Astrocyte of the spinal cord (primary cell): ENCODE data around the gene CWF19L2.
"Not testable (repeated sequence)": the region's sequence is repeated elsewhere in the genome, so short reads cannot be mapped to it uniquely, and the experiment has no call there.

Experiments used
- DNase-seq: peaks from one replicate; pipeline ENCODE4 v3.0.0; 2011; ENCODE audit warnings: low read depth, low spot score
- H3K4me3 ChIP-seq: 2 replicates; pipeline ENCODE4 v1.5.1; 2011; ENCODE audit warnings: low read depth, mild to moderate bottlenecking, low read length, moderate library complexity
- in situ Hi-C: cut with HindIII; loops from 2 replicates; pipeline ENCODE4 v1.10.0; 2017; ENCODE audit warnings: low sequenced_read_pairs
- TF ChIP-seq, protein P1 (sequence below): IDR thresholded peaks from 2 replicates; pipeline ENCODE4 v1.5.1; 2012; ENCODE audit warnings: low read depth, mild to moderate bottlenecking, low read length, inconsistent platforms

The CWF19L2 gene

DNA sequence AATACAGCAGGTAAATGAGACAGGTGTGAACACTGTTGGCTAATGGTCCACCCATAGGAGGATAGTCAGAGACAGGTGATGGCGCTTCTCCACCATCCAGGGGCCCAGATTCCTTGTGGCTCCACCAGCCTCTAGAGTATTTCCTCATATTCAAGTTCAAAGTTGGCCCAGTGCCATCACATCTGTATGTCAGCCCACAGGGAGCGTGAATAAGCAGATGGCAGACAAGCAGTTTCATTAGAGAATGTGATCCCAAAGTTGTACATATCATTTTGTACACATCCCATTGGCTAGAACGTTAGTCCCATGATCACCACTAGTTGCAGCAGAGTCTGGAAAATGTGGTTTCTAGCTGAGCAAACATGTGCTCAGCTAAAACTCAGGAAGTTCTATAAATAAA is 11.0 kb upstream of the CWF19L2 start:
- TF ChIP-seq, protein P1, sequence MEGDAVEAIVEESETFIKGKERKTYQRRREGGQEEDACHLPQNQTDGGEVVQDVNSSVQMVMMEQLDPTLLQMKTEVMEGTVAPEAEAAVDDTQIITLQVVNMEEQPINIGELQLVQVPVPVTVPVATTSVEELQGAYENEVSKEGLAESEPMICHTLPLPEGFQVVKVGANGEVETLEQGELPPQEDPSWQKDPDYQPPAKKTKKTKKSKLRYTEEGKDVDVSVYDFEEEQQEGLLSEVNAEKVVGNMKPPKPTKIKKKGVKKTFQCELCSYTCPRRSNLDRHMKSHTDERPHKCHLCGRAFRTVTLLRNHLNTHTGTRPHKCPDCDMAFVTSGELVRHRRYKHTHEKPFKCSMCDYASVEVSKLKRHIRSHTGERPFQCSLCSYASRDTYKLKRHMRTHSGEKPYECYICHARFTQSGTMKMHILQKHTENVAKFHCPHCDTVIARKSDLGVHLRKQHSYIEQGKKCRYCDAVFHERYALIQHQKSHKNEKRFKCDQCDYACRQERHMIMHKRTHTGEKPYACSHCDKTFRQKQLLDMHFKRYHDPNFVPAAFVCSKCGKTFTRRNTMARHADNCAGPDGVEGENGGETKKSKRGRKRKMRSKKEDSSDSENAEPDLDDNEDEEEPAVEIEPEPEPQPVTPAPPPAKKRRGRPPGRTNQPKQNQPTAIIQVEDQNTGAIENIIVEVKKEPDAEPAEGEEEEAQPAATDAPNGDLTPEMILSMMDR: no peak
- in situ Hi-C loops: no loop called here
- DNase-seq: peak; percentile 1
- no peak overlapping the region for H3K4me3 ChIP-seq

DNA sequence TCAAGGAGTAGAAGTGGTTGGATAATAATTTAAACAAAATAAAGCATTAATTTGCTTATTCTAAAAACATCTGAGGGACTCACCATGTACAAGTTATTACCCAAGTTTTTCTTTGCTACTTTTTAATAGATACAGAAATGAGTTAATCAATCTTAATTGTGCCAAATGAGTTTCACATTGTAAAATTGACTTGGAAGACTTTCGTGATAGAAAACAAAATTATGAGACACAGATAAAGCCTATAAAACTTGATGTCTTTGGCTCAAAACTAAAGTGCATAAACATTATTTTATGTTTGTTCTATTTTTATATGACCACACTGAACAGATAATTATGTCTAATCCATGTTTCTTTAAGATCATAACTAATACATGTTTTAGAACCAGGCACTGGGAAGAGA is 10.1 kb upstream of the CWF19L2 start:
- DNase-seq: no peak
- H3K4me3 ChIP-seq: no peak overlapping the region
- in situ Hi-C loops: no loop called here
- TF ChIP-seq, protein P1: no peak

DNA sequence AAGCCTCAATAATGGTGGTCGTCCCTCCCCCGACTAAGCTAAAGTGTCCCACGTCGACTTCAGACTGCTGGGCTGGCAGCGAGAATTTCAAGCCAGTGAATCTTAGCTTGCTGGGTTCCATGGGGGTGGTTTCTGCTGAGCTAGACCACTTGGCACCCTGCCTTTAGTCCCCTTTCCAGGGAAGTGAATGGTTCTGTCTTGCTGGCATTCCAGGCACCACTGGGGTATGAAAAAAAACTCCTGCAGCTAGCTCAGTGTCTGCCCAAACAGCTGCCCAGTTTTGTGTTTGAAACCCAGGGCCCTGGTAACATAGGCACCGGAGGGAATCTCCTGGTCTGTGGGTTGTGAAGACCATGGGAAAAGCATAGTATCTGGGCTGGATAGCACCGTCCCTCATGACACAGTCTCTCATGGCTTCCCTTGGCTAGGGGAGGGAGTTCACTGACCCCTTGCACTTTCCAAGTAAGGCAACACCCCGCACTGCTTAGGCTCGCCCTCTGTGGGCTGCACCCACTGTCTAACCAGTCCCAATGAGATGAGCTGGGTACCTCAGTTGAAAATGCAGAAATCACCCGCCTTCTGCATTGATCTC is 8.7 kb upstream of the CWF19L2 start:
- in situ Hi-C loops, H3K4me3 ChIP-seq, DNase-seq: not testable (repeated sequence)

DNA sequence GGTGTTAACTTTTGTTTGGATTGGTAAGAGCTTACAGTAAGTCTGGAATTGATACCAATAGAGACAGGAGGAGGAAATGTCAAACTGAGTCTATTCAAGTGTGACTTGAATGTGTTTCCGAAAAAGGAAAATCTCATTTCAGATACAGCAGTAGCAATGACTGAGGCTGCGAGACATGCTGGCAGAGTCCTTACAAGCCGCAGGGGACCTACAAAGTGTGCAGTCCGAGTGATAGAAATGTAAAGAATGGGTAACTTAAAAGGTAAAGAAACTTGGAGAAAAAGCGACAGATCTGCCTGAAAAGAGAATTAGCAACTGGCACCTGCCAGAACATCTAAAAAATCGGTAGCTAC is 444 bp downstream of the CWF19L2 start:
- in situ Hi-C loops: no loop called here
- peak overlapping the region; percentile 94 for H3K4me3 ChIP-seq
- TF ChIP-seq, protein P1: no peak
- no peak for DNase-seq

DNA sequence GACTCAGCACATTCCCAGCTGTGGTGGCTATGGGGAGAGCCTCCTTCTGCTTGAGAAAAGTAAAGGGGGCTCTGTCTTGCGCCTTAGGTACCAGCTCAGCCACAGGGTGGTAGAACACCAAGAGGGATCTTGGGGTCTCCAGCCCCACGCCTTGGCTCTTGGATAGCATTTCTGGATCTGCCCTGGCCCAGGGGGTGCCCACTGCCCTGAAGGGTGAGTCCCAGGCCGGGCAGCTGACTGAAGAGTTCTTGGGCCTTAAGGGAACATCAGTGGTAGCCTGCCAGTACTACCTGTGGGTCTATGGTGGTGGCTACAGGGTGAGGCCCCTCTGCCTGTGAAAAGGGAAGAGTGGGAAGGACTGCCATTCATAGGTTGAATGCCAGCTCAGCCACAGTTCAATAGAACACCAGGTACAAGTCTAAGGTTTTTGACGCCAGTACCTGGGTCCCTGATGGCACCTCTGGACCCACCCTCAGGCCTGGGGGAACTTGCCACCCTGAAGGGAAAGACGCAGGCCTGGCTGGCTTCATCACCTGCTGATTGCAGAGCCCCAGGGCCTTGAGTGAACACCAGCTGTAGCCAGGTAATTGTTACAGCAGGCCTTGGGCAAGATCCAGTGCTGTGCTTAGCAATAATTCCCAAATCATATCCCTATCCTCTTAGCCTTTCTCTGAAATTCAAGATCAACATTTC is 3.9 kb downstream of the CWF19L2 start:
- no peak overlapping the region for H3K4me3 ChIP-seq
- in situ Hi-C loops: no loop called here
- TF ChIP-seq, protein P1: no peak
- DNase-seq: no peak

DNA sequence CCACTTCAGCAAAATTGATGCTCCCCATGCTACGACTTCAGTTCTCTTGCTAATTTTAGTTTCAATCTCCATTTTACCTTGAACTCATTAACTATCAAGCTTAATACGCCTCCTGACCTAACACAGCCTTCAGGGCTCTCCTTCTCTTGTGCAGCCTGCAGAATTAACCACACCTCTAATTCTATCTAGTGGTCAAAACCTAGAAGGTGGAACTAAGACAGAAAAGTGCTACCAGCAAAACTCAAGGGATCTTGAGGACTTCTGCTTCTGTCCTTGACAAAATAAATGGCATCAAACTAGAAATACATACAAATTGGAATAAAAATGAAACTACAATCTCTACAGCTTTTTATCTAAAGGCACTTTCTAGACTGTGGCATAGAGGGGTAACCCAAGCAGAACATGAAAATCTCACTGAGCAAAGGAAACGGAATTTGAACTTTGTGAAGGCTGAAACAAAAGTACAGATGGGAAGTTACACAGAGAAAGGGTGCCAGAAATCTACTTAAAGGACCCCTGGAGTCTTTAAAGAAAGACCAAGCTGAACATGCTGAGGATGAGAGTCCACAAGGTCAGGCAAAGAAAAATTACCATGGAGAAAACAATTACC is 10.7 kb downstream of the CWF19L2 start:
- in situ Hi-C loops: no loop called here
- H3K4me3 ChIP-seq: no peak overlapping the region
- DNase-seq: no peak
- TF ChIP-seq, protein P1: no peak

DNA sequence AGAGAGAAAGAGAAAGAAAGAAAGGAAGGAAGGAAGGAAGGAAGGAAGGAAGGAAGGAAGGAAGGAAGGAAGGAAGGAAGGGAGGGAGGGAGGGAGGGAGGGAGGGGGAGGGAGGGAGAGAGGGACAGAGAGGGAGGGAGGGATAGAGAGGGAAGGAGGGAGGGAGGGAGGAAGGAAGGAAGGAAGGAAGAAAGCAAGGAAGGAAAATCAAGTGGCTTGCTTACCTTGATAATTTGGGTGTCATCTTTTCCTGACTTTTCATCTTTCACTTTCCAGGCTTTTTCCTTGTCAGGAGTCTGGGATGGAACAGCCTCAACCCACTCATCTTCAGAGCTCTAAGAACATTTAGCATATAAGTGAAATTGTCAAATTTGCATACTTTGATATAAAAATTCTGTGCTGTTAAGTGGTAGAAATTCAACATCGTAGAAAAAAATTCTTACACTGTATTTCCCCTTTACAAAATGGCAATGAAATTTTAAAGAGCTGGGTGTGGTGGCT is 14.9 kb downstream of the CWF19L2 start:
- no peak overlapping the region for H3K4me3 ChIP-seq
- TF ChIP-seq, protein P1: no peak
- no peak for DNase-seq
- in situ Hi-C loops: no loop called here
